Liver (tissue), 9 donors: Measurements from ENCODE around the gene MROH9. TPM values are rescaled to one million over a fixed set of nuclear protein-coding genes. Genes with fewer than 3 reads are reported as not detected.

Experiments
- DNase-seq: peaks from one replicate; pipeline ENCODE4 v3.0.0-alpha.2; 2017; ENCODE audit warnings: low spot score
- H3K27ac ChIP-seq, 2 donors: one replicate each; pipeline ENCODE4 v1.7.0; 2013; ENCODE audit warnings: inconsistent platforms in 2 of 2, low read length in 2 of 2, control low read depth in 1 of 2, low read depth in 1 of 2, mild to moderate bottlenecking in 1 of 2
- H3K27me3 ChIP-seq, 4 donors: one replicate each; pipeline versions ENCODE4 v1.6.1 to v1.7.0; 2013; ENCODE audit warnings: low read length in 3 of 4, inconsistent platforms in 1 of 4, mild to moderate bottlenecking in 1 of 4, moderate library complexity in 1 of 4; ENCODE audit not compliant: control insufficient read depth in 4 of 4, insufficient read depth in 4 of 4
- H3K36me3 ChIP-seq, 4 donors: one replicate each; pipeline versions ENCODE4 v1.6.1 to v1.7.0; 2013; ENCODE audit warnings: low read length in 3 of 4, mild to moderate bottlenecking in 3 of 4, low read depth in 1 of 4, moderate library complexity in 1 of 4; ENCODE audit not compliant: control insufficient read depth in 4 of 4, insufficient read depth in 3 of 4
- H3K4me1 ChIP-seq, 4 donors: one replicate each; pipeline versions ENCODE4 v1.6.1 to v1.7.0; 2013; ENCODE audit warnings: low read length in 3 of 4, mild to moderate bottlenecking in 3 of 4, moderate library complexity in 1 of 4; ENCODE audit not compliant: control insufficient read depth in 4 of 4, insufficient read depth in 4 of 4
- H3K4me3 ChIP-seq, 3 donors: one replicate each; pipeline versions ENCODE4 v1.6.1 to v1.7.0; 2013; ENCODE audit warnings: low read length in 3 of 3, control low read depth in 1 of 3, low read depth in 1 of 3, mild to moderate bottlenecking in 1 of 3
- H3K9ac ChIP-seq, 2 donors: one replicate each; pipeline ENCODE4 v1.7.0; 2013; ENCODE audit warnings: low read length in 2 of 2, mild to moderate bottlenecking in 2 of 2, moderate library complexity in 2 of 2, control low read depth in 1 of 2, low read depth in 1 of 2
- H3K9me3 ChIP-seq, 4 donors: one replicate each; pipeline versions ENCODE4 v1.6.1 to v1.7.0; 2013; ENCODE audit warnings: low read length in 3 of 4; ENCODE audit not compliant: control insufficient read depth in 4 of 4
- ATF3 ChIP-seq: IDR thresholded peaks from 2 replicates; pipeline ENCODE4 v1.6.1; 2016; ENCODE audit warnings: antibody characterized with exemption
- EGR1 ChIP-seq, 2 donors: IDR thresholded peaks; 2 replicates each; pipeline ENCODE4 v1.6.1; 2016 to 2018; ENCODE audit warnings: antibody characterized with exemption in 2 of 2, low read depth in 2 of 2
- FOXA1 ChIP-seq: IDR thresholded peaks from 2 replicates; pipeline ENCODE4 v1.6.1; 2016; ENCODE audit warnings: antibody characterized with exemption
- FOXA2 ChIP-seq: IDR thresholded peaks from 2 replicates; pipeline ENCODE4 v1.6.1; 2016; ENCODE audit warnings: antibody characterized with exemption
- GABPA ChIP-seq, 2 donors: IDR thresholded peaks in 1 of 2; conservative IDR thresholded peaks in 1 of 2; 2 replicates each; pipeline ENCODE4 v1.6.1; 2016; ENCODE audit warnings: antibody characterized with exemption in 2 of 2, mild to moderate bottlenecking in 1 of 2, moderate library complexity in 1 of 2
- HNF4A ChIP-seq, 2 donors: conservative IDR thresholded peaks; 2 replicates each; pipeline ENCODE4 v1.6.1; 2016; ENCODE audit warnings: antibody characterized with exemption in 2 of 2, mild to moderate bottlenecking in 2 of 2
- HNF4G ChIP-seq: IDR thresholded peaks from 2 replicates; pipeline ENCODE4 v1.6.1; 2016; ENCODE audit warnings: antibody characterized with exemption
- JUND ChIP-seq, 2 donors: IDR thresholded peaks; 2 replicates each; pipeline ENCODE4 v1.6.1; 2016; ENCODE audit warnings: antibody characterized with exemption in 2 of 2
- NR2F2 ChIP-seq: IDR thresholded peaks from 2 replicates; pipeline ENCODE4 v1.6.1; 2016; ENCODE audit warnings: antibody characterized with exemption
- RAD21 ChIP-seq, 2 donors: IDR thresholded peaks; 2 replicates each; pipeline ENCODE4 v1.6.1; 2016; ENCODE audit warnings: antibody characterized with exemption in 2 of 2, mild to moderate bottlenecking in 2 of 2
- REST ChIP-seq: IDR thresholded peaks from 2 replicates; pipeline ENCODE4 v1.6.1; 2016; ENCODE audit warnings: antibody characterized with exemption, mild to moderate bottlenecking
- RXRA ChIP-seq, 2 donors: IDR thresholded peaks; 2 replicates each; pipeline ENCODE4 v1.6.1; 2017 to 2018; ENCODE audit warnings: antibody characterized with exemption in 2 of 2, mild to moderate bottlenecking in 1 of 2
- SP1 ChIP-seq: IDR thresholded peaks from 2 replicates; pipeline ENCODE4 v1.6.1; 2018; ENCODE audit warnings: antibody characterized with exemption, mild to moderate bottlenecking
- TAF1 ChIP-seq: conservative IDR thresholded peaks from 2 replicates; pipeline ENCODE4 v1.6.1; 2016; ENCODE audit warnings: antibody characterized with exemption, mild to moderate bottlenecking
- YY1 ChIP-seq: IDR thresholded peaks from 2 replicates; pipeline ENCODE4 v1.6.1; 2016; ENCODE audit warnings: antibody characterized with exemption, mild to moderate bottlenecking
- WGBS: extraction: QIAGEN DNeasy Blood & Tissue Kit; methylation state at CpG from one replicate; pipeline ENCODE4 v1.1.7; 2013; 5-methylcytosine and 5-hydroxymethylcytosine counted together
- polyA plus RNA-seq, 2 donors: library from polyadenylated mRNA; stranded (reverse) in 1 of 2; unstranded in 1 of 2; fragments of 200-250 nt in 1 of 2; fragments of >200 nt in 1 of 2; fragmentation: Nextera tagmentation in 1 of 2; extraction: Ambion mirVana in 1 of 2; gene quantifications; one replicate each; pipeline versions ENCODE4 v1.2.1 to v1.2.3, GENCODE V29; 2013 to 2015
- total RNA-seq, 2 donors: library from RNA; depleted of rRNA; stranded (reverse); fragments of >200 nt; gene quantifications; one replicate each; pipeline ENCODE4 v1.2.3, GENCODE V29; 2014
- TF ChIP-seq, protein P1 (sequence below): fragments of 150-350 bp; IDR thresholded peaks from 2 replicates; pipeline ENCODE4 v1.5.1; 2017; ENCODE audit warnings: improper control_type of control experiment, low read depth, low read length; ENCODE audit not compliant: missing input control
- TF ChIP-seq, protein P2 (sequence below): IDR thresholded peaks from 2 replicates; pipeline ENCODE4 v1.6.1; 2016; ENCODE audit warnings: antibody characterized with exemption
- TF ChIP-seq, protein P3 (sequence below): IDR thresholded peaks from 2 replicates; pipeline ENCODE4 v1.6.1; 2016; ENCODE audit warnings: antibody characterized with exemption
- donor health status: healthy.
- donor health status: healthy.
- donor health status: healthy.
- donor health status: healthy.
- donor health status: healthy.

Gene MROH9
- total and polyA plus RNA-seq, 4 donors: not detected

DNA sequence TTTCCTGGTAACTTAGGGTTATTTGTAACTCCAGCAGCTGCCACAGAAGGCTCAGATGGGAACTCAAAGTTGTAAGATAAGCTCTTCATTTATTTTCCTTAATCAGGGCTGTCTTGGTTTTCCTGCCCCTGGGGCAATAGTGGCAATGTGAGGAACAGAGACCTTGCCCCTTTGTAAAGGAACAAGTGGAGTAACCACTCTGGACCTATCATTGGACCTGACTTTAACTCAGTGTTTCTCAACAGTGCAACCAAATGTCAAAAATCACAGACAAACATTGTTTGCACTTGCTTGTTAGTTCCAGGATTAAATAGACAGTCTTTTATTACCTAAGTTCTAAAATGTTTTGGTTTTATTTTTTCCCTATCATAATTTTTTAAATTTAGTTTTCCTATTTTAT lies 152.6 kb downstream of the MROH9 start (continued):
- TF ChIP-seq, protein P1, sequence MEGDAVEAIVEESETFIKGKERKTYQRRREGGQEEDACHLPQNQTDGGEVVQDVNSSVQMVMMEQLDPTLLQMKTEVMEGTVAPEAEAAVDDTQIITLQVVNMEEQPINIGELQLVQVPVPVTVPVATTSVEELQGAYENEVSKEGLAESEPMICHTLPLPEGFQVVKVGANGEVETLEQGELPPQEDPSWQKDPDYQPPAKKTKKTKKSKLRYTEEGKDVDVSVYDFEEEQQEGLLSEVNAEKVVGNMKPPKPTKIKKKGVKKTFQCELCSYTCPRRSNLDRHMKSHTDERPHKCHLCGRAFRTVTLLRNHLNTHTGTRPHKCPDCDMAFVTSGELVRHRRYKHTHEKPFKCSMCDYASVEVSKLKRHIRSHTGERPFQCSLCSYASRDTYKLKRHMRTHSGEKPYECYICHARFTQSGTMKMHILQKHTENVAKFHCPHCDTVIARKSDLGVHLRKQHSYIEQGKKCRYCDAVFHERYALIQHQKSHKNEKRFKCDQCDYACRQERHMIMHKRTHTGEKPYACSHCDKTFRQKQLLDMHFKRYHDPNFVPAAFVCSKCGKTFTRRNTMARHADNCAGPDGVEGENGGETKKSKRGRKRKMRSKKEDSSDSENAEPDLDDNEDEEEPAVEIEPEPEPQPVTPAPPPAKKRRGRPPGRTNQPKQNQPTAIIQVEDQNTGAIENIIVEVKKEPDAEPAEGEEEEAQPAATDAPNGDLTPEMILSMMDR: no peak
- TF ChIP-seq RAD21 (IDR thresholded peaks at IDR 0.05) (peak; percentile 29 to 36), RXRA (IDR thresholded peaks at IDR 0.05) (peak; percentile 70 to 88)

- Histone ChIP-seq H3K9ac (peak within 1 kb of the TSS; percentile 92 to 93), H3K9me3 (no peaks in the 10 kb centered on the region), H3K4me1 (peaks cover 4 to 39% (median 31%) of the 10 kb centered on the region in 4 donors), H3K27ac (peak within 1 kb of the TSS; percentile 56 to 73), H3K36me3 (peaks cover 0 to 2% (median 0%) of the 10 kb centered on the region in 4 donors), H3K27me3 (no peaks in the 10 kb centered on the region), H3K4me3 (peak within 1 kb of the TSS; percentile 64 to 99 (median 89))
- DNase-seq: no peak
- TF ChIP-seq ATF3 (peak; percentile 29), FOXA1 (peak; percentile 6), HNF4G (peak; percentile 31), RAD21 (IDR thresholded peaks at IDR 0.05) (peak in 1 of 2 donors; percentile 39), HNF4A (conservative IDR thresholded peaks at IDR 0.05) (peak; percentile 78 to 87), GABPA (IDR thresholded peaks at IDR 0.05 in 1 of 2, conservative IDR thresholded peaks at IDR 0.05 in 1 of 2) (no peak), SP1 (peak; percentile 69), JUND (IDR thresholded peaks at IDR 0.05) (no peak), YY1 (peak; percentile 94), NR2F2 (no peak), EGR1 (IDR thresholded peaks at IDR 0.05; ENCODE audit: low read depth in 2 of 2) (no peak), RXRA (IDR thresholded peaks at IDR 0.05) (peak; percentile 35 to 49), TAF1 (peak; percentile 98), FOXA2 (no peak), REST (peak; percentile 92)
- TF ChIP-seq, protein P2, sequence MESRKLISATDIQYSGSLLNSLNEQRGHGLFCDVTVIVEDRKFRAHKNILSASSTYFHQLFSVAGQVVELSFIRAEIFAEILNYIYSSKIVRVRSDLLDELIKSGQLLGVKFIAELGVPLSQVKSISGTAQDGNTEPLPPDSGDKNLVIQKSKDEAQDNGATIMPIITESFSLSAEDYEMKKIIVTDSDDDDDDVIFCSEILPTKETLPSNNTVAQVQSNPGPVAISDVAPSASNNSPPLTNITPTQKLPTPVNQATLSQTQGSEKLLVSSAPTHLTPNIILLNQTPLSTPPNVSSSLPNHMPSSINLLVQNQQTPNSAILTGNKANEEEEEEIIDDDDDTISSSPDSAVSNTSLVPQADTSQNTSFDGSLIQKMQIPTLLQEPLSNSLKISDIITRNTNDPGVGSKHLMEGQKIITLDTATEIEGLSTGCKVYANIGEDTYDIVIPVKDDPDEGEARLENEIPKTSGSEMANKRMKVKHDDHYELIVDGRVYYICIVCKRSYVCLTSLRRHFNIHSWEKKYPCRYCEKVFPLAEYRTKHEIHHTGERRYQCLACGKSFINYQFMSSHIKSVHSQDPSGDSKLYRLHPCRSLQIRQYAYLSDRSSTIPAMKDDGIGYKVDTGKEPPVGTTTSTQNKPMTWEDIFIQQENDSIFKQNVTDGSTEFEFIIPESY: no peak
- TF ChIP-seq, protein P3, sequence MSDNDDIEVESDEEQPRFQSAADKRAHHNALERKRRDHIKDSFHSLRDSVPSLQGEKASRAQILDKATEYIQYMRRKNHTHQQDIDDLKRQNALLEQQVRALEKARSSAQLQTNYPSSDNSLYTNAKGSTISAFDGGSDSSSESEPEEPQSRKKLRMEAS: peak; percentile 34
- TF ChIP-seq, protein P1: no peak
- 40% methylated on average over 5 of the region's 5 CpGs for WGBS
Observed at GRCh38 chr1:171090604-171091003, 155.3 kb downstream of the MROH9 start, which contains the start of gene FMO3. Gene FMO3 (plus strand): TSS chr1:171090905. CDS start chr1:171092659, 1,754 bp downstream.
